COLO668 (cell line): ENCODE data around the gene DDX27.

Experiments used
- DNase-seq: peaks from one replicate; lab custom pipeline; 2025; ENCODE audit not compliant: unreplicated experiment; lab: John Stamatoyannopoulos, UW

DDX27 gene

GRCh38 chr20:49287555-49288249 lies 68.5 kb downstream of the DDX27 start:
- no peak for DNase-seq

GRCh38 chr20:49288250-49288751 lies 69.1 kb downstream of the DDX27 start:
- DNase-seq = no peak

GRCh38 chr20:49288784-49289696 lies 69.8 kb downstream of the DDX27 start:
- no peak for DNase-seq

GRCh38 chr20:49290608-49291191 lies 71.5 kb downstream of the DDX27 start:
- DNase-seq = no peak

- no peak for DNase-seq
Measured at GRCh38 chr20:49291200-49291599, 72.0 kb downstream of the DDX27 start.

GRCh38 chr20:49292010-49292409 lies 72.8 kb downstream of the DDX27 start:
- no peak for DNase-seq

- no peak for DNase-seq
Measured at GRCh38 chr20:49293122-49293521, 73.9 kb downstream of the DDX27 start.
